Measurements from ENCODE around the gene PCGF2. TPM values are rescaled to one million over a fixed set of nuclear protein-coding genes. Genes with fewer than 3 reads are reported as not detected.
"Not testable (repeated sequence)": the region's sequence is repeated elsewhere in the genome, so short reads cannot be mapped to it uniquely, and the experiment has no call there.

The PCGF2 gene
- polyA plus RNA-seq, 1 donor from 2014 or later = 11.7 TPM

DNA sequence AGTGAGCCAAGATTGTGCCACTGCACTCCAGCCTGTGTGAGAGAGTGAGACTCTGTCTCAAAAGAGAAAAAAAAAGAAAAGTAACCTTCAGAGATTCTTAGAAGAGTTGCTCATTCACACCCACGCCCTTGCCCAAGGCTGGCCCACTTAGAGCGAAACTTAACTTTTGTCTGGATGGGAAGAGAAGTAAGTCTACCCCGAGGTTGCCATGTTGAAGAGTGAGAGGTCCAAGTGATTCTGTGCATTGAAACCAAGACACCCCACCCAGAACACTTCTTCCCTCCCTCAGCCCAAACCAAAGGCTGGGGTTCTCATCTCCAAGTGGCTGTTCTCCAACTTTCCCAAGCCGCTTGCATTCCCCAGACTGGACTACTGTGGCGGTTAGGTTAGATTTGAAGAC lies 20.4 kb downstream of the PCGF2 start:
- Histone ChIP-seq H3K4me2 (ENCODE audit: low read length) (no peak overlapping the region), H3K9me2 (ENCODE audit: insufficient read depth, low read length) (no peaks in the 10 kb centered on the region), H4K20me1 (ENCODE audit: insufficient read depth) (no peaks in the 10 kb centered on the region), H3F3A (ENCODE audit: insufficient read depth, low read length, poor library complexity, severe bottlenecking) (no peaks in the 10 kb centered on the region), H3K36me3 (ENCODE audit: insufficient read depth, low read length) (no peaks in the 10 kb centered on the region), H3K4me3 (ENCODE audit: low read length) (no peak overlapping the region), H3K79me2 (replicated peaks; ENCODE audit: insufficient read depth, low read length) (no peaks in the 10 kb centered on the region), H3K9ac (ENCODE audit: low read length) (no peak overlapping the region), H3K27ac (ENCODE audit: low read length) (no peak overlapping the region), H3K9me3 (ENCODE audit: low read length) (no peaks in the 10 kb centered on the region), H2AFZ (ENCODE audit: low read depth, low read length) (no peak overlapping the region), H3K27me3 (ENCODE audit: insufficient read depth, low read depth, low read length) (no peaks in the 10 kb centered on the region)
- TF ChIP-seq CTCF (IDR thresholded peaks at IDR 0.05; ENCODE audit: poor library complexity, severe bottlenecking) (no peak), EZH2 (IDR thresholded peaks at IDR 0.05; ENCODE audit: borderline replicate concordance, insufficient read depth, low read length, poor library complexity, severe bottlenecking) (no peak), RAD21 (conservative IDR thresholded peaks at IDR 0.05) (no peak), TAF1 (IDR thresholded peaks at IDR 0.05; ENCODE audit: low read depth) (no peak), SMC3 (conservative IDR thresholded peaks at IDR 0.05; ENCODE audit: poor library complexity) (no peak), MXI1 (conservative IDR thresholded peaks at IDR 0.05; ENCODE audit: poor library complexity, severe bottlenecking) (no peak), REST (IDR thresholded peaks at IDR 0.05; ENCODE audit: borderline replicate concordance) (no peak)

- not testable (repeated sequence) for H3K27me3 ChIP-seq (ENCODE audit: insufficient read depth, low read depth, low read length)
Observed at GRCh38 chr17:38726145-38726544, 22.0 kb downstream of the PCGF2 start.

GRCh38 chr17:38725066-38725465 lies 23.1 kb downstream of the PCGF2 start:
- no peak overlapping the region for H3K27ac ChIP-seq (ENCODE audit: low read length)
- TF ChIP-seq MXI1 (conservative IDR thresholded peaks at IDR 0.05; ENCODE audit: poor library complexity, severe bottlenecking) (no peak), POLR2AphosphoS5 (IDR thresholded peaks at IDR 0.05) (no peak)
- no peaks in the 10 kb centered on the region for H3K9me3 ChIP-seq (ENCODE audit: low read length)
- H3K27me3 ChIP-seq (ENCODE audit: insufficient read depth, low read depth, low read length) = no peaks in the 10 kb centered on the region
- H3K9ac ChIP-seq (ENCODE audit: low read length) = no peak overlapping the region
- H3K9me2 ChIP-seq (ENCODE audit: insufficient read depth, low read length) = no peaks in the 10 kb centered on the region
- no peaks in the 10 kb centered on the region for H3K79me2 ChIP-seq (replicated peaks; ENCODE audit: insufficient read depth, low read length)
- no peak overlapping the region for H3K4me3 ChIP-seq (ENCODE audit: low read length)
- H4K20me1 ChIP-seq (ENCODE audit: insufficient read depth) = no peaks in the 10 kb centered on the region
- H3F3A ChIP-seq (ENCODE audit: insufficient read depth, low read length, poor library complexity, severe bottlenecking) = no peaks in the 10 kb centered on the region
- no peaks in the 10 kb centered on the region for H3K36me3 ChIP-seq (ENCODE audit: insufficient read depth, low read length)
- H3K4me2 ChIP-seq (ENCODE audit: low read length) = no peak overlapping the region
- H2AFZ ChIP-seq (ENCODE audit: low read depth, low read length) = no peak overlapping the region

More at GRCh38 chr17:38726145-38726544, 22.0 kb downstream of the PCGF2 start:
- not testable (repeated sequence) for H3F3A ChIP-seq (ENCODE audit: insufficient read depth, low read length, poor library complexity, severe bottlenecking); H3K4me2 ChIP-seq (ENCODE audit: low read length); H2AFZ ChIP-seq (ENCODE audit: low read depth, low read length); H3K36me3 ChIP-seq (ENCODE audit: insufficient read depth, low read length); H3K9me3 ChIP-seq (ENCODE audit: low read length); H3K79me2 ChIP-seq (replicated peaks; ENCODE audit: insufficient read depth, low read length); H3K9ac ChIP-seq (ENCODE audit: low read length); H3K27ac ChIP-seq (ENCODE audit: low read length); H3K9me2 ChIP-seq (ENCODE audit: insufficient read depth, low read length); H4K20me1 ChIP-seq (ENCODE audit: insufficient read depth); H3K4me3 ChIP-seq (ENCODE audit: low read length)

All from neural cell (in vitro differentiated cells).